GM19023 (cell line): Measurements from ENCODE around the gene SPACA9.
A peak's percentile ranks its signal among the peaks of the same experiment; 100 is the strongest.

ENCODE experiments used
- ATAC-seq: cut with Tn5 transposase; IDR thresholded peaks from one replicate; pipeline ENCODE4 v1.9.1; 2021; ENCODE audit warnings: mild to moderate bottlenecking, moderate library complexity; ENCODE audit not compliant: unreplicated experiment

The SPACA9 gene

GRCh38 chr9:132862533-132862932, 16.2 kb upstream of the SPACA9 start:
- no peak for ATAC-seq

DNA sequence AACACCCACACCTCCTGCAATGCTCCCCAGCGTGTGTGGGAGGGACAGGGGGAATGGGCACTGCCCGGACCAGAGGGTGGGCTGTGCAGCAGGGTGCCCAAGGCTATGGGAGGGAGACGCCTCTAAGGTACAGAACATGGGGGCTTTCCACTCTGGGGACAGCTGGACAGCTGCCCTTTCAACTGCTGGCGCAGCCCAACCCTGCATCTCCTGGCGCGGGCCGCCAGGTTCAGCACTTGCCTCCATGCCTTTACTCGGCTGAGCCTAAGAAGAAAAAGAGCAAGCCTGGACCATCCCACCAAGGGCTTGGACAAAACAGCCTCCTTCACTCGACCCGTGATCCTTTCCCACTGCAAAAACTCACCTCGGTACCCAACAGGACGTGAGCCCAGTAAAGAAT, 15.6 kb upstream of the SPACA9 start:
- ATAC-seq = no peak

DNA sequence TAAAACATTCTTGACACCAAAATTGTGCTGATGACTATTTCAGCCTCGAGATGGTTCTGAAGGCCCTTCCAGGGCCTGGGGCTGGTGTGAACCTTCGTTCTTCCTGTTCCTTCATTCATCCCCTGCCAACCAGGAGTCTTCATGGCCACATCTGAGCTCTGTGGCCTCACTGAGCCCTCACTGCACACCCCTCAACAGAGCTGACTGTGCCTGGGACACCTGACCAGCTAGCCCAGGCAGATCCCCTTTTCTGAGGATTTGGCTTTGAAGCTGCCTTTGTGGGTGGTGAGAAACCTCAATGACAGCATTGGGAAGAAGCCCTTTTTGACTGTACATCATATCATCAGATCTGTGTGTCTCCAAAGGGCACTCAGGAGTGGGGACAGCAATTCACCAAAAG, 14.4 kb upstream of the SPACA9 start:
- no peak for ATAC-seq

DNA sequence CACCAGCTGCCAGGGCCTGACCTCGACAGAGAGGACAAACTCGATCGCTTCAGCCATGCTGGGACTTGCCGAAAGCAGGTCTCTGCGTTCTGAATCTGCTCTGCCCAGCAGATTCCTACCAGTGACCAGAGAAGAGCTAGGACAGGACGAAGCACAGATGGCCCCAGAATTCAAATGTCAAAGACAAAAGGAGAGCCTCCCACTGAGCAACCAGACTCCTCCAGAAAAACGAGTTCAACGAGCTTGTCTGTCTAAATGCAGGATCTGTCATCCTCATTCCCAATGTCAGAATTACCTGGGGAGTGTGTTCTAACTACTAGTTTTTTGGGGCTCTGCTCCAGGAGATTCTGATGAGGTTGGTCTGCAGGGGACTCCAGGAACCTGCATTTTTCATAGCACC, 14.0 kb upstream of the SPACA9 start:
- ATAC-seq = no peak

DNA sequence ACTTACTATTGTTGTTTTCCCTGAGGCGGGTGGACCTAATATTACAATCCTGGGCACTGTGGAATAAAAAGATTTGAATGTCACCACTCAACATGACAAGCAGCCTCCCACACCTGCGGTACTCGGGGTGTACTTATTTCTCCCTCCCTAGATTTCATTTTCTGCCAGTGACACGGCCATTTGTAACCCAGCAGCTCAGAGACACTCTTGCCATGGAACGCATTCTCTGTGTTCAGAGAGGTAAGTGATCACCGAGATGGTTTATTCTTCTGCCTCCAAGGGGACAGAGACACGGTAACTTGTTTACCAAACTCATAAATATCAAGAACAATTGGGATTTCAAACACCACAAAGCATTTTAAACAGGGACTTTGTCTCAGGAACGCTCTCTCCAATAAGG, 11.8 kb upstream of the SPACA9 start:
- no peak for ATAC-seq

GRCh38 chr9:132869266-132869665, 9.4 kb upstream of the SPACA9 start:
- ATAC-seq = no peak

DNA sequence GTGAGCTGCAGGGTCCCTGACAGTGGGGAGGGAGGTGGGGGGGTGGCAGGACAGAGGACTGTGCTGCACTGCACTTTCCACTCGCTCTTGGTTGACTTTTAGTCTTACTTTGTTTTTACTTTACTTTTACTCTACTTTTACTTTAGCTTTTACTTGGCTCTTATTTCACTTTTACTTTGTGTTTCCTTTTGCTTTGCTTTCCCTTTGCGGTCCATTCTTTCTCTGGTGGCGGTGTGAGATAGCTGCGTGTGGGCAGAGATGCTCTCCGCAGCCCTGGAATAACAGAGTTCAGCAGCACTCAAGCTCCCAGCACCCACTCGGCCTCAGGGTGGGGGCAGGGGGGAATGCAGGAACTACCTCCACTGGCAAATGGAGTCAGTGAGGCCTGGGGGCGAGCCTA, 5.3 kb upstream of the SPACA9 start:
- ATAC-seq = no peak

- ATAC-seq = no peak
Observed at GRCh38 chr9:132875159-132875558, 3.5 kb upstream of the SPACA9 start.

DNA sequence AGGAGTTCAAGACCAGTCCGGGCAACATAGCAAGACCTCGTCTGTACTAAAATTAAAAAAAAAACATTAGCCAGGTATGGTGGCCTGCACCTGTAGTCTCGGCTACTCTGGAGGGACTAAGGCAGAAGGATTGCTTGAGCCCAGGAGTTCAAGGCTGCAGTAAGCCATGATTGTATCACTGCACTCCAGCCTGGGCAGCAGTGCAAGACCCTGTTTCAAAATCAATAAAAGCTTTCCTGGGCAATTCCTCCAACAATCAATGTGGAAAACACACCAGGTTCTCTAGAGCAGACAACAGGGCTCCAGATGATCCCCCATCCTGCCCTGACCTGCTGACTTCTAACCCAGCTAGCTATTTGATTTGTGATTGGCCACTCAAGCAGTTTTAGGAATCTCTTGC, 1.8 kb upstream of the SPACA9 start:
- ATAC-seq = no peak

- ATAC-seq = no peak
Observed at GRCh38 chr9:132877458-132877823, 1.3 kb upstream of the SPACA9 start.

GRCh38 chr9:132877824-132878694, 639 bp upstream of the SPACA9 start, which contains the start of gene AK8:
AK8 (minus strand) TSS chr9:132878284; CDS start chr9:132878255, 29 bp downstream.
- ATAC-seq = peak; percentile 81

GRCh38 chr9:132879457-132880323, 992 bp downstream of the SPACA9 start:
- no peak for ATAC-seq

DNA sequence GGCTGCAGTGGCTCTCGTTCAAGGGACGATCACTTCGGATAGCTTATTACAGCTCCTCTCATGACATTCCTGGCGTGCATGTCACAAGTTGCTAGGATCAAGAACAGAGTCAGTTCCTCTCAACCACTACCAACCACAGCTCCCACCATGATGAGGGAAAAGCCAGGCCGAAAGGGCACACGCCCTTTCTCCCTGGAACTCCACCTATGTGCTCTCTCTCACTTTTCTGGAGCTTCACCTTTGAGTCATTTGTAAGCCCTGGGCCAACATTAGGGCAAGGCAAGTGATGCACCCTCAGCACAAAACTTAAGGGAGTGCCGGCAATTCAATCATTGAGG, 1.6 kb downstream of the SPACA9 start:
- ATAC-seq = no peak

GRCh38 chr9:132881826-132882225, 3.1 kb downstream of the SPACA9 start:
- no peak for ATAC-seq

DNA sequence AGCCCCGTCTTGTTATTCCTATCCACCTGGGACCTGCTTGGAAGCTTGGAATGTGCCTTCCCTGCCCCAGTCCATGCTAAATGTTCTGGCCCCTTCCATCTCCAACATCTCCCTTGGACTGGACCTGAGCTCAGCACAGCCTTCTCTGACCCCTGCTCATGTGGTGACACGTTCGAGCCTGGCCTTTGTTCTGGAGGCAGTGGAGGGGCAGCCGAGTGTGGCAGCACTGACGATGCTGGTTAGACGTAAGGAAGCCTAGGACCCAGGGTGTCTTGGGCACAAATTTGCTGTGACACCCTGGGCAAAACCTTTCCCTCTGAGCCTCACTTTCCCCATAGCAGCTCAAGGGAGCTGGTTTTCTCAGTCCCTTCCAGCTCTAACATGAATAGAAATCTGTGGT, 3.9 kb downstream of the SPACA9 start:
- no peak for ATAC-seq

DNA sequence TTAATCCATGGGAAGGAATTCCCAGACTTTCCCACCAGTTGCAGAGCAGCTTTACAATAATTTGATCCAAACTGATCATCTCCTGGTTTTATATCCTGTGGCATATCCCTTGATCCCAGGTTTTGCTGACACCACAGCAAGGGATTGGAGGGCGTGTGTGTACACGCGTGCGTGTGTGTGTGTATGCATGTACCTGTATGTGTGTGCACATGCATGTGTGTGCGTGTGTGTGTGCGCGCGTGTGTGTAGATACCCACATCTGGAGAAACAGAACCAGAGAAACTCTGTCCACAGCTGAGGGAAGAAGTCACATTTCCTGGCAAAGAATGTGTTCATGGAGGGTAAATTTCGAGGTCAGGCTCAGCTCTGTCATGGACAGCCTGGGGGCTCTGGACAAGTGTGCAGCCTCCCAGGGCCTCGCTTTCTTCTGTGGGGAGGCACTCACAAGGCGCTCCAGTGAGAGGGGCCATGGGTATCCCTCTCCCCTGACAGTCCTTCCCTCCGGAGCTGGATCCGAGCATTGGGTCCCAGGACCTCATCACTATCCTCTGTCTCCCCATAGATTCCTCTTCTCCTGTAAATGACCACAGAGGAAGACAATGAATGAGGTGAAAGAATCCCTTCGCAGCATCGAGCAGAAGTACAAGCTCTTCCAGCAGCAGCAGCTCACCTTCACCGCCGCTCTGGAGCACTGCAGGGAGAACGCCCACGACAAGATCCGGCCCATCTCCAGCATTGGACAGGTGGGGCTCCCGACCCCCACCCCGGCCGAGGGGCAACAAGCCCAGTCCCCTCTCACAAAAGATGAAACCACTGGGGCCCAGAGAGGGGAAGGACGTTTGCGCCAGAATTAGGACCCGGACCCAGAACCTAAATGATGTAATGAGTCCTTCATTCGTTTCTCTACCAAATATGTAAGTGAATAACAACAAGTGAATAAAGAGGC, 4.9 kb downstream of the SPACA9 start:
- ATAC-seq = no peak

DNA sequence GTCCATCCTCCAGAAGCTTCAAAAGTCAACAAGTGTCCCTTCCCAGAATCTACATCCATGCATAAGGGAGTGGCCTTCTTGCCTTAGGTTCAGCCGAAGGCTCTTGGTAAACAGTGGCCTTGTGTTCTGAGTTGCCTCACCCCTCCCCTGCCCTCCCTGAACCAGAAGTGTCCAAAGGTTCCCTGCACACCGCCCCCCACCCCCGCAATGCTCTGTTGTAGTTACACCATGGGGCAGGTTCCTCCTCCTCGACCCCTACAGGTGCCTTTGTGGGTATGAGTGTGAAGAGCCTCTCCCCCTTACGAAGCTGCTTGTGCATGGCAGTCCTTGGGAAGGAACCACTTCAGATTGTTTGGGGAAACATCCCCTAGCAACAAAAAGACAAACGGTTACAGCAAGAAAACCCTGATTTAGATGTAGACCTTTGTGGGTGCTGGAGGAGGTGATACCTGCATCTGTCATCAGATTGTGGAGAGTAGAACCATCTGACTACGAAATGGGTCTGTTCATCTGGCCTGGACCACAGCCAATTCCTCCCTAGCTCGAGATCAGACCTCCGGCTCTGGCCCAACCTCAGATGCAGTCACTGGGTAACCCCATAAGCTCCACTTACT, 7.1 kb downstream of the SPACA9 start:
- ATAC-seq = no peak

- no peak for ATAC-seq
Observed at GRCh38 chr9:132886334-132886725, 7.6 kb downstream of the SPACA9 start.

- ATAC-seq = no peak
Observed at GRCh38 chr9:132887181-132888120, 8.8 kb downstream of the SPACA9 start.
